Measurements from ENCODE around the gene SPAG8.

- no peak for TF ChIP-seq CTCF (IDR thresholded peaks at IDR 0.05)
- no peak for TF ChIP-seq POLR2A (IDR thresholded peaks at IDR 0.05)
Observed at GRCh38 chr9:35783418-35783817, 28.6 kb downstream of the SPAG8 start.

Measured in Peyer's patch (tissue), 4 donors.